ENCODE results near the gene ELF5.

The ELF5 gene

GRCh38 chr11:34521265-34521664 is 7.7 kb upstream of the ELF5 start:
- no peak overlapping the region for H3K4me3 ChIP-seq (ENCODE audit: low read depth in 1 of 2, low read length in 2 of 2)
- H3K27me3 ChIP-seq (ENCODE audit: low read depth, low read length), result no peaks in the 10 kb centered on the region
- no peaks in the 10 kb centered on the region for H3K36me3 ChIP-seq (ENCODE audit: control insufficient read depth in 1 of 2, insufficient read depth in 2 of 2, low read length in 2 of 2)
- H3K9me3 ChIP-seq (ENCODE audit: control insufficient read depth in 1 of 2, low read length in 2 of 2), result no peaks in the 10 kb centered on the region
- H3K27ac ChIP-seq (ENCODE audit: low read length), result no peak overlapping the region
- H3K4me1 ChIP-seq (ENCODE audit: control insufficient read depth in 1 of 2, insufficient read depth in 2 of 2, low read length in 2 of 2), result no peaks in the 10 kb centered on the region

- H3K36me3 ChIP-seq (ENCODE audit: control insufficient read depth in 1 of 2, insufficient read depth in 2 of 2, low read length in 2 of 2), result no peaks in the 10 kb centered on the region
- H3K9me3 ChIP-seq (ENCODE audit: control insufficient read depth in 1 of 2, low read length in 2 of 2), result no peaks in the 10 kb centered on the region
- no peaks in the 10 kb centered on the region for H3K4me1 ChIP-seq (ENCODE audit: control insufficient read depth in 1 of 2, insufficient read depth in 2 of 2, low read length in 2 of 2)
- no peak overlapping the region for H3K4me3 ChIP-seq (ENCODE audit: low read depth in 1 of 2, low read length in 2 of 2)
- H3K27ac ChIP-seq (ENCODE audit: low read length), result no peak overlapping the region
- H3K27me3 ChIP-seq (ENCODE audit: low read depth, low read length), result no peaks in the 10 kb centered on the region
These were observed 6.1 kb upstream of the ELF5 start for GRCh38 chr11:34519595-34520235.

GRCh38 chr11:34516247-34517040 is 2.9 kb upstream of the ELF5 start:
- no peak overlapping the region for H3K4me3 ChIP-seq (ENCODE audit: low read depth in 1 of 2, low read length in 2 of 2)
- no peaks in the 10 kb centered on the region for H3K36me3 ChIP-seq (ENCODE audit: control insufficient read depth in 1 of 2, insufficient read depth in 2 of 2, low read length in 2 of 2)
- H3K9me3 ChIP-seq (ENCODE audit: control insufficient read depth in 1 of 2, low read length in 2 of 2), result no peaks in the 10 kb centered on the region
- no peaks in the 10 kb centered on the region for H3K27me3 ChIP-seq (ENCODE audit: low read depth, low read length)
- H3K4me1 ChIP-seq (ENCODE audit: control insufficient read depth in 1 of 2, insufficient read depth in 2 of 2, low read length in 2 of 2), result no peaks in the 10 kb centered on the region
- H3K27ac ChIP-seq (ENCODE audit: low read length), result no peak overlapping the region

GRCh38 chr11:34514597-34514996 is 1.0 kb upstream of the ELF5 start:
- no peak overlapping the region for H3K4me3 ChIP-seq (ENCODE audit: low read depth in 1 of 2, low read length in 2 of 2)
- no peaks in the 10 kb centered on the region for H3K27me3 ChIP-seq (ENCODE audit: low read depth, low read length)
- H3K27ac ChIP-seq (ENCODE audit: low read length), result no peak overlapping the region

GRCh38 chr11:34512840-34513681 is 533 bp downstream of the ELF5 start:
- Histone ChIP-seq H3K36me3 (ENCODE audit: control insufficient read depth in 1 of 2, insufficient read depth in 2 of 2, low read length in 2 of 2) (no peaks in the 10 kb centered on the region), H3K4me3 (ENCODE audit: low read depth in 1 of 2, low read length in 2 of 2) (no peak overlapping the region), H3K27ac (ENCODE audit: low read length) (no peak overlapping the region), H3K27me3 (ENCODE audit: low read depth, low read length) (no peaks in the 10 kb centered on the region), H3K4me1 (ENCODE audit: control insufficient read depth in 1 of 2, insufficient read depth in 2 of 2, low read length in 2 of 2) (no peaks in the 10 kb centered on the region), H3K9me3 (ENCODE audit: control insufficient read depth in 1 of 2, low read length in 2 of 2) (no peaks in the 10 kb centered on the region)

More at GRCh38 chr11:34514597-34514996, 1.0 kb upstream of the ELF5 start:
- H3K9me3 ChIP-seq (ENCODE audit: control insufficient read depth in 1 of 2, low read length in 2 of 2), result no peaks in the 10 kb centered on the region
- no peaks in the 10 kb centered on the region for H3K36me3 ChIP-seq (ENCODE audit: control insufficient read depth in 1 of 2, insufficient read depth in 2 of 2, low read length in 2 of 2)
- H3K4me1 ChIP-seq (ENCODE audit: control insufficient read depth in 1 of 2, insufficient read depth in 2 of 2, low read length in 2 of 2), result no peaks in the 10 kb centered on the region

GRCh38 chr11:34510673-34511072 is 2.9 kb downstream of the ELF5 start:
- Histone ChIP-seq H3K36me3 (ENCODE audit: control insufficient read depth in 1 of 2, insufficient read depth in 2 of 2, low read length in 2 of 2) (no peaks in the 10 kb centered on the region), H3K9me3 (ENCODE audit: control insufficient read depth in 1 of 2, low read length in 2 of 2) (no peaks in the 10 kb centered on the region), H3K27ac (ENCODE audit: low read length) (no peak overlapping the region), H3K4me1 (ENCODE audit: control insufficient read depth in 1 of 2, insufficient read depth in 2 of 2, low read length in 2 of 2) (no peaks in the 10 kb centered on the region), H3K4me3 (ENCODE audit: low read depth in 1 of 2, low read length in 2 of 2) (no peak overlapping the region), H3K27me3 (ENCODE audit: low read depth, low read length) (no peaks in the 10 kb centered on the region)

- Histone ChIP-seq H3K36me3 (ENCODE audit: control insufficient read depth in 1 of 2, insufficient read depth in 2 of 2, low read length in 2 of 2) (no peaks in the 10 kb centered on the region), H3K27me3 (ENCODE audit: low read depth, low read length) (no peaks in the 10 kb centered on the region), H3K27ac (ENCODE audit: low read length) (no peak overlapping the region), H3K4me1 (ENCODE audit: control insufficient read depth in 1 of 2, insufficient read depth in 2 of 2, low read length in 2 of 2) (no peaks in the 10 kb centered on the region), H3K9me3 (ENCODE audit: control insufficient read depth in 1 of 2, low read length in 2 of 2) (no peaks in the 10 kb centered on the region), H3K4me3 (ENCODE audit: low read depth in 1 of 2, low read length in 2 of 2) (no peak overlapping the region)
These were observed 3.4 kb downstream of the ELF5 start for GRCh38 chr11:34510218-34510617.

- H3K9me3 ChIP-seq (ENCODE audit: control insufficient read depth in 1 of 2, low read length in 2 of 2), result no peaks in the 10 kb centered on the region
- no peaks in the 10 kb centered on the region for H3K4me1 ChIP-seq (ENCODE audit: control insufficient read depth in 1 of 2, insufficient read depth in 2 of 2, low read length in 2 of 2)
- no peaks in the 10 kb centered on the region for H3K36me3 ChIP-seq (ENCODE audit: control insufficient read depth in 1 of 2, insufficient read depth in 2 of 2, low read length in 2 of 2)
- no peak overlapping the region for H3K4me3 ChIP-seq (ENCODE audit: low read depth in 1 of 2, low read length in 2 of 2)
- H3K27ac ChIP-seq (ENCODE audit: low read length), result no peak overlapping the region
- no peaks in the 10 kb centered on the region for H3K27me3 ChIP-seq (ENCODE audit: low read depth, low read length)
These were observed 4.2 kb downstream of the ELF5 start for GRCh38 chr11:34509336-34509876.

GRCh38 chr11:34508524-34508923 is 5.1 kb downstream of the ELF5 start:
- H3K4me3 ChIP-seq (ENCODE audit: low read depth in 1 of 2, low read length in 2 of 2), result no peak overlapping the region
- no peak overlapping the region for H3K27ac ChIP-seq (ENCODE audit: low read length)
- H3K36me3 ChIP-seq (ENCODE audit: control insufficient read depth in 1 of 2, insufficient read depth in 2 of 2, low read length in 2 of 2), result no peaks in the 10 kb centered on the region
- no peaks in the 10 kb centered on the region for H3K27me3 ChIP-seq (ENCODE audit: low read depth, low read length)
- H3K4me1 ChIP-seq (ENCODE audit: control insufficient read depth in 1 of 2, insufficient read depth in 2 of 2, low read length in 2 of 2), result no peaks in the 10 kb centered on the region
- no peaks in the 10 kb centered on the region for H3K9me3 ChIP-seq (ENCODE audit: control insufficient read depth in 1 of 2, low read length in 2 of 2)

- no peaks in the 10 kb centered on the region for H3K36me3 ChIP-seq (ENCODE audit: control insufficient read depth in 1 of 2, insufficient read depth in 2 of 2, low read length in 2 of 2)
- no peaks in the 10 kb centered on the region for H3K27me3 ChIP-seq (ENCODE audit: low read depth, low read length)
- no peak overlapping the region for H3K27ac ChIP-seq (ENCODE audit: low read length)
- H3K4me3 ChIP-seq (ENCODE audit: low read depth in 1 of 2, low read length in 2 of 2), result no peak overlapping the region
- no peaks in the 10 kb centered on the region for H3K4me1 ChIP-seq (ENCODE audit: control insufficient read depth in 1 of 2, insufficient read depth in 2 of 2, low read length in 2 of 2)
- no peaks in the 10 kb centered on the region for H3K9me3 ChIP-seq (ENCODE audit: control insufficient read depth in 1 of 2, low read length in 2 of 2)
These were observed 6.0 kb downstream of the ELF5 start for GRCh38 chr11:34507610-34508009.

GRCh38 chr11:34507156-34507555 is 6.4 kb downstream of the ELF5 start:
- Histone ChIP-seq H3K36me3 (ENCODE audit: control insufficient read depth in 1 of 2, insufficient read depth in 2 of 2, low read length in 2 of 2) (no peaks in the 10 kb centered on the region), H3K4me1 (ENCODE audit: control insufficient read depth in 1 of 2, insufficient read depth in 2 of 2, low read length in 2 of 2) (no peaks in the 10 kb centered on the region), H3K27ac (ENCODE audit: low read length) (no peak overlapping the region), H3K4me3 (ENCODE audit: low read depth in 1 of 2, low read length in 2 of 2) (no peak overlapping the region), H3K9me3 (ENCODE audit: control insufficient read depth in 1 of 2, low read length in 2 of 2) (no peaks in the 10 kb centered on the region), H3K27me3 (ENCODE audit: low read depth, low read length) (no peaks in the 10 kb centered on the region)

Data from muscle layer of duodenum (tissue), 2 donors.